ENCODE measurements around the gene PNKD.

Gene PNKD

GRCh38 chr2:218320704-218321336 lies 50.5 kb downstream of the PNKD start:
- no peak for DNase-seq

GRCh38 chr2:218322768-218323525 lies 52.6 kb downstream of the PNKD start:
- peak; percentile 31 for DNase-seq

- no peak for DNase-seq
These were observed 53.5 kb downstream of the PNKD start for GRCh38 chr2:218323526-218324472.

GRCh38 chr2:218325566-218326160 lies 55.3 kb downstream of the PNKD start:
- no peak for DNase-seq

GRCh38 chr2:218326315-218326714 lies 56.0 kb downstream of the PNKD start:
- no peak for DNase-seq

- no peak for DNase-seq
These were observed 57.3 kb downstream of the PNKD start for GRCh38 chr2:218327451-218328210.

- DNase-seq: no peak
These were observed 58.0 kb downstream of the PNKD start for GRCh38 chr2:218328294-218328693.

GRCh38 chr2:218329027-218329825 lies 58.9 kb downstream of the PNKD start:
- DNase-seq: no peak

- DNase-seq: no peak
These were observed 59.7 kb downstream of the PNKD start for GRCh38 chr2:218329826-218330593.

GRCh38 chr2:218331745-218332144 lies 61.4 kb downstream of the PNKD start:
- DNase-seq: no peak

GRCh38 chr2:218332288-218332687 lies 62.0 kb downstream of the PNKD start:
- no peak for DNase-seq

GRCh38 chr2:218332920-218333645 lies 62.8 kb downstream of the PNKD start:
- no peak for DNase-seq

GRCh38 chr2:218334531-218334930 lies 64.2 kb downstream of the PNKD start:
- no peak for DNase-seq

GRCh38 chr2:218340656-218341055 lies 70.3 kb downstream of the PNKD start:
- no peak for DNase-seq

GRCh38 chr2:218341381-218341780 lies 71.1 kb downstream of the PNKD start:
- DNase-seq: no peak

GRCh38 chr2:218342837-218343236 lies 72.5 kb downstream of the PNKD start:
- no peak for DNase-seq

- no peak for DNase-seq
These were observed 73.3 kb downstream of the PNKD start for GRCh38 chr2:218343591-218343990.

- DNase-seq: no peak
These were observed 73.9 kb downstream of the PNKD start for GRCh38 chr2:218344090-218344754.

GRCh38 chr2:218344755-218345417 lies 74.6 kb downstream of the PNKD start:
- no peak for DNase-seq

All from T-helper 9 cell (primary cell).